WTC11 (cell line): ENCODE data around the gene MSL3B.

Source experiments
- ATAC-seq: fragments of 200-7000 bp; cut with Tn5 transposase; 2 replicates; pipeline ENCODE4 v1.10.0; 2021; ENCODE audit warnings: mild to moderate bottlenecking, moderate library complexity
- CTCF ChIA-PET: fragments of 300-600 bp; sonication (Branson Sonifier 250); formaldehyde crosslinking; loops from one replicate; lab custom pipeline; 2021; ENCODE audit warnings: antibody characterized with exemption; lab: Charles Lee
- POLR2A ChIA-PET: fragments of 350-600 bp; sonication (Branson Sonifier 250); formaldehyde crosslinking; loops from one replicate; lab custom pipeline; 2021; ENCODE audit warnings: antibody characterized with exemption; lab: Charles Lee
- DNase-seq: peaks from one replicate; pipeline ENCODE4 v3.0.0; 2021; ENCODE audit warnings: low spot score
- H3K27ac Mint-ChIP-seq: 2 replicates; pipeline ENCODE4 v1.8.0; 2021; ENCODE audit warnings: mixed read lengths
- H3K27me3 Mint-ChIP-seq: 2 replicates; pipeline ENCODE4 v1.8.0; 2021; ENCODE audit warnings: low read depth, mild to moderate bottlenecking, moderate library complexity, mixed read lengths
- H3K36me3 Mint-ChIP-seq: 2 replicates; pipeline ENCODE4 v1.8.0; 2021; ENCODE audit warnings: mixed read lengths
- H3K4me1 Mint-ChIP-seq: 2 replicates; pipeline ENCODE4 v1.8.0; 2022; ENCODE audit warnings: mixed read lengths
- H3K4me3 Mint-ChIP-seq: 2 replicates; pipeline ENCODE4 v1.8.0; 2021; ENCODE audit warnings: mild to moderate bottlenecking, moderate library complexity, mixed read lengths
- H3K9me3 Mint-ChIP-seq: 2 replicates; pipeline ENCODE4 v1.8.0; 2021; ENCODE audit warnings: mixed read lengths
- AR ChIP-seq: fragments of 250-450 bp; sonication (Bioruptor Pico); IDR thresholded peaks from 2 replicates; pipeline ENCODE4 v1.9.0; 2021; ENCODE audit warnings: mild to moderate bottlenecking
- CDX4 ChIP-seq: fragments of 250-450 bp; sonication (Bioruptor Pico); IDR thresholded peaks from 2 replicates; pipeline ENCODE4 v1.9.0; 2021; ENCODE audit warnings: moderate library complexity, mild to moderate bottlenecking, inconsistent platforms, borderline replicate concordance
- ERG ChIP-seq: fragments of 250-450 bp; sonication (Bioruptor Pico); IDR thresholded peaks from 2 replicates; pipeline ENCODE4 v1.8.0; 2021; ENCODE audit warnings: mild to moderate bottlenecking
- GTF2I ChIP-seq: fragments of 250-450 bp; sonication (Bioruptor Pico); conservative IDR thresholded peaks from 2 replicates; pipeline ENCODE4 v1.4.0; 2021; ENCODE audit warnings: mild to moderate bottlenecking
- IRF2 ChIP-seq: sonication (generic); formaldehyde crosslinking; IDR thresholded peaks from 2 replicates; pipeline ENCODE4 v1.8.0; 2022; ENCODE audit warnings: low read depth, missing genetic modification reagents, borderline replicate concordance
- MLX ChIP-seq: sonication (generic); formaldehyde crosslinking; IDR thresholded peaks from 2 replicates; pipeline ENCODE4 v1.8.1; 2023; ENCODE audit warnings: mild to moderate bottlenecking, missing genetic modification reagents, moderate library complexity
- MXD4 ChIP-seq: fragments of 250-450 bp; sonication (Bioruptor Pico); IDR thresholded peaks from 2 replicates; pipeline ENCODE4 v1.8.0; 2021; ENCODE audit warnings: mild to moderate bottlenecking, moderate library complexity, borderline replicate concordance
- NR2C2 ChIP-seq: sonication (generic); formaldehyde crosslinking; IDR thresholded peaks from 2 replicates; pipeline ENCODE4 v1.8.0; 2022; ENCODE audit warnings: mild to moderate bottlenecking, missing genetic modification reagents
- PRRX2 ChIP-seq: fragments of 250-450 bp; sonication (Bioruptor Pico); IDR thresholded peaks from 2 replicates; pipeline ENCODE4 v1.8.0; 2021; ENCODE audit warnings: mild to moderate bottlenecking
- TP53 ChIP-seq: sonication (generic); formaldehyde crosslinking; IDR thresholded peaks from 2 replicates; pipeline ENCODE4 v1.8.1; 2023; ENCODE audit warnings: mild to moderate bottlenecking, missing genetic modification reagents
- USF1 ChIP-seq: sonication (generic); formaldehyde crosslinking; IDR thresholded peaks from 2 replicates; pipeline ENCODE4 v1.8.0; 2022; ENCODE audit warnings: mild to moderate bottlenecking, missing genetic modification reagents
- ZBTB43 ChIP-seq: sonication (generic); formaldehyde crosslinking; IDR thresholded peaks from 2 replicates; pipeline ENCODE4 v1.8.1; 2023; ENCODE audit warnings: mild to moderate bottlenecking, missing genetic modification reagents
- ZNF138 ChIP-seq: sonication (generic); formaldehyde crosslinking; conservative IDR thresholded peaks from 2 replicates; pipeline ENCODE4 v1.8.1; 2022; ENCODE audit warnings: mild to moderate bottlenecking, moderate library complexity, missing genetic modification reagents
- ZNF232 ChIP-seq: sonication (generic); formaldehyde crosslinking; IDR thresholded peaks from 2 replicates; pipeline ENCODE4 v1.8.0; 2022; ENCODE audit warnings: mild to moderate bottlenecking, missing genetic modification reagents
- ZNF281 ChIP-seq: sonication (generic); formaldehyde crosslinking; IDR thresholded peaks from 2 replicates; pipeline ENCODE4 v1.8.0; 2023; ENCODE audit warnings: mild to moderate bottlenecking, missing genetic modification reagents
- ZNF425 ChIP-seq: fragments of 250-450 bp; sonication (Bioruptor Pico); conservative IDR thresholded peaks from 2 replicates; pipeline ENCODE4 v1.9.0; 2021; ENCODE audit warnings: mild to moderate bottlenecking
- ZNF532 ChIP-seq: fragments of 250-450 bp; sonication (Bioruptor Pico); IDR thresholded peaks from 2 replicates; pipeline ENCODE4 v1.9.0; 2021; ENCODE audit warnings: mild to moderate bottlenecking, borderline replicate concordance

Gene MSL3B

GRCh38 chr2:233838251-233838650, 29.9 kb downstream of the MSL3B start (continued):
- TF ChIP-seq CDX4 (CRISPR knock-in tag) (no peak), GTF2I (CRISPR knock-in tag) (no peak), ERG (CRISPR knock-in tag) (no peak), USF1 (CRISPR knock-in tag) (no peak)

GRCh38 chr2:233837694-233838229, 30.4 kb downstream of the MSL3B start:
- CTCF ChIA-PET = no interaction called here
- POLR2A ChIA-PET = no interaction called here
- TF ChIP-seq MLX (no peak), ZNF532 (CRISPR knock-in tag) (no peak), TP53 (no peak), NR2C2 (no peak), CDX4 (CRISPR knock-in tag) (no peak), PRRX2 (CRISPR knock-in tag) (no peak), IRF2 (CRISPR knock-in tag) (no peak), ZBTB43 (CRISPR knock-in tag) (no peak), ZNF425 (CRISPR knock-in tag) (no peak), ZNF232 (CRISPR knock-in tag) (no peak), ZNF138 (no peak), AR (no peak), MXD4 (CRISPR knock-in tag) (no peak), ZNF281 (CRISPR knock-in tag) (no peak)

More at GRCh38 chr2:233837694-233838229, 30.4 kb downstream of the MSL3B start:
- DNase-seq (no peak), ATAC-seq (no peak)
- no peak overlapping the region for H3K27ac Mint-ChIP-seq
- peaks cover 20% of the 10 kb centered on the region for H3K4me1 Mint-ChIP-seq
- no peaks in the 10 kb centered on the region for H3K9me3 Mint-ChIP-seq
- H3K27me3 Mint-ChIP-seq = no peaks in the 10 kb centered on the region
- H3K4me3 Mint-ChIP-seq = no peak overlapping the region
- peaks cover 85% of the 10 kb centered on the region for H3K36me3 Mint-ChIP-seq
